ENCODE measurements around the gene YTHDF2. TPM values are rescaled to one million over a fixed set of nuclear protein-coding genes. Genes with fewer than 3 reads are reported as not detected.
"Not testable (repeated sequence)": the region's sequence is repeated elsewhere in the genome, so short reads cannot be mapped to it uniquely, and the experiment has no call there.

Gene YTHDF2
- total RNA-seq (2014; rRNA removed; shearing (Covaris generic)) = 94.2 and 99.4 TPM in 2 replicates

DNA sequence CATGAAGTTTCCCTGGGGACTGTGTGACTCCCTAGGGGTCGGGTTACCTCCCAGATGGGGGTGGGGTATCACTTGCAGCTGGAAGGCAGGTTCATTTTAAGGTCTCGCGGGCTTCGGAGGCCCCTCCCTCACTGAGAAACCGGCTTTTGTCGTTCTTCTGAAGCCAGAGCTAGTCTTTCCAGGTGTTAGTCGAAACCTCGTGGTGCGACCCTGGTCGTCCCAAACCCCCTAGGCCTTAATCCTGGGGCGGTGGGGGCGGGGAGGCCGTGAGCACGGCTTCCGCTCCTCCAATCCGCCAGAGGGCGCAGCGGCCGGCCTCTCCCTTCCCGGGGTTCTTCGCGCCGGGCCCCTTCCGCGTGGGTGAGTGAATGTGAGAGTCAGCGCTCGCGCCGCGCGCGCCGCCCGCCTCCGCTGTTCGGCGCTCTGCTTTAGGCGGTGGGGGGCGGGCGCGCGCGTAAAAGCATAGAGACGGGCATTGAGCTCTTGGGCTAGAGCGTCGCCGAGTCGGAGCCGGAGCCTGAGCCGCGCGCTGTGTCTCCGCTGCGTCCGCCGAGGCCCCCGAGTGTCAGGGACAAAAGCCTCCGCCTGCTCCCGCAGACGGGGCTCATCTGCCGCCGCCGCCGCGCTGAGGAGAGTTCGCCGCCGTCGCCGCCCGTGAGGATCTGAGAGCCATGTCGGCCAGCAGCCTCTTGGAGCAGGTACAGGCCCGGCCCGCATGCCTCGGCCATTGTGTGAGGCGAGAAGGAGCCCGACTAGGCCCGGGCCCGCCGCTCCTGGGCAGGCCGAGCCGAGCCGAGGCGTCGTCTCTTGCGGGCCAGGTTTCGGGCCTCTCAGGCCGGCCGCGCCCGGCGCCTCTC, at the start of gene YTHDF2:
Gene YTHDF2, plus strand, starts transcription at position 491 of the 857 bp plus-strand sequence. Its CDS starts 181 bp downstream, at position 672.
- DNase-seq (ENCODE audit: low spot score) = peak; percentile 94
- in situ Hi-C loops (cut with HindIII; ENCODE audit: low sequenced_read_pairs) = no loop called here

- in situ Hi-C loops (cut with HindIII; ENCODE audit: low sequenced_read_pairs) = not testable (repeated sequence)
Measured at GRCh38 chr1:28691627-28692026, 45.1 kb upstream of the YTHDF2 start.

GRCh38 chr1:28703629-28704028, 33.1 kb upstream of the YTHDF2 start:
- no peak for DNase-seq (ENCODE audit: low spot score)
- in situ Hi-C loops (cut with HindIII; ENCODE audit: low sequenced_read_pairs) = no loop called here

More at GRCh38 chr1:28691627-28692026, 45.1 kb upstream of the YTHDF2 start:
- DNase-seq (ENCODE audit: low spot score) = not testable (repeated sequence)

DNA sequence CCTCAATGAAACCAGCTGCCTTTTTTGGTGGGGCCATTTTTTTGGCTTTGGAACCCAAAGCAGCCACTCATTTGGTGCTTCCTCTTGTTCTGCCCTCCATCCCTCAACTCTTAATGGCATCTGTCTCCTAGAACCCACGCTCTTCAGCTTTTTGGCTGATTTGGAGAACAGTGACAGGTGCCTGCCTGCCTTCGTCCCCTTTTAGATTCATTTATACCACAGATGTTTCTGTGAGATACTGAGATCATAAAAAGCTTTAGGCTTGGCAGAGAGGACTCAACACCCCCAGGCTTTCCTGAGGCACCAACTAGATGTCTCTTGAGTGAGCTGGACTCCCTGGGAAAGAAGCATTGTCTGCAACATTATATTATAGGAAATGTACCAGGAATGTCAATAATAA, 20.4 kb upstream of the YTHDF2 start:
- DNase-seq (ENCODE audit: low spot score) = no peak

GRCh38 chr1:28718166-28718565, 18.6 kb upstream of the YTHDF2 start:
- in situ Hi-C loops (cut with HindIII; ENCODE audit: low sequenced_read_pairs) = no loop called here
- no peak for DNase-seq (ENCODE audit: low spot score)

More for the DNA sequence above, 20.4 kb upstream of the YTHDF2 start:
- in situ Hi-C loops (cut with HindIII; ENCODE audit: low sequenced_read_pairs) = no loop called here

DNA sequence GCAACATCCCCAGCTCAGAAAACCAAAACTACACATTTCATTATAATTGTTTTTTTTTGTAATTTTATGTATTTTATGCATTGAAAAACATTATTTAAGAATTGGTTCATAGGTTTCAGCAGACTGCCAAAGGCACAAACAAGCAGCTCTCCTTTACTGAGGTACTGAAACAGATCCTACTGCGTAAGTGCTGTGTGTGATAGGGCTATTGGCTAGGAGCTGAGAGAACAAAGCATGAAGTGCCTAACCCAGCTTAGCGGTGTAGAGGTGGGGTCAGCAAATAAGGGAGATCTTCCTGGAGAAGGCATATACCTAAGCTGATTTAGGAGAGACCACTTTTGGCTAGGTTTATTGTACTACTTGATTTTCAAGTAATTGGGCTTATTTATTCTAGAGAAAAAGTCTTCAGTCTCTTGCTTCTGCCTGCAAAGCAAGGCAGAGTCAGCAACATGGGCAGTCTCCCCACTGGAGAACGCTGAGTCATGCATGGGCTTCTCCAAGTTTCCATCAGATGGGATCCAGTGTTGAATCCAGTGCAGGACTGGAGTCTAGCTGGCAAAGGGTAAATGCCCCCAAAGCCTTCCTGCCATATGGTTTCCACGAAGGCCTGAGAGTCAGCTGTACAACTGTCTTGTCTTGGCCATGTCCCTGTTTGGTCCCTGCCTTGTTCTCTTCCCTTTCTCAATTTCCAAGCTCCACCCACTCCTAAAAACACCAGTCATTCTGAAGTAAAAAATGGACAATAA, 18.0 kb upstream of the YTHDF2 start:
- DNase-seq (ENCODE audit: low spot score) = peak; percentile 3

GRCh38 chr1:28719332-28719619, 17.5 kb upstream of the YTHDF2 start:
- in situ Hi-C loops (cut with HindIII; ENCODE audit: low sequenced_read_pairs) = no loop called here
- no peak for DNase-seq (ENCODE audit: low spot score)

More for the DNA sequence above, 18.0 kb upstream of the YTHDF2 start:
- in situ Hi-C loops (cut with HindIII; ENCODE audit: low sequenced_read_pairs) = no loop called here

DNA sequence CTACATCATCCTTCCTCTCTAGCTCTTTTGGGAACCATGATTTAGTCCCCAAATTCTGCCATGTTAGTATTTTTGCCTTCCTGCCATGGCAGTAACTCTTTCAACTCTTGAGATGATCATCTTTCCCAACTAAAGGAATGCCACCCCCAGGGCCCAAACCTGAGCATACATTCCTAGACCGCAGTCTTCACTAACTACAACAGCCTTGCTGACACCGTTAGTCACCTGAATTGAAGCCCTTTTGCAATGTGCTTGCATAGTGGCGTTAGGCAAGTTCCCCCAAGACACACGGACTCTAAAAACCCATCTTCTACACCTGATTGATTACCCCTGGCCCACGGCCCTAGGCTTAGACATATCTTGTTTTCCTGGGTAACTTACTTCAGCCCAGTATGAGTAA, 16.4 kb upstream of the YTHDF2 start:
- in situ Hi-C loops (cut with HindIII; ENCODE audit: low sequenced_read_pairs) = no loop called here
- no peak for DNase-seq (ENCODE audit: low spot score)

DNA sequence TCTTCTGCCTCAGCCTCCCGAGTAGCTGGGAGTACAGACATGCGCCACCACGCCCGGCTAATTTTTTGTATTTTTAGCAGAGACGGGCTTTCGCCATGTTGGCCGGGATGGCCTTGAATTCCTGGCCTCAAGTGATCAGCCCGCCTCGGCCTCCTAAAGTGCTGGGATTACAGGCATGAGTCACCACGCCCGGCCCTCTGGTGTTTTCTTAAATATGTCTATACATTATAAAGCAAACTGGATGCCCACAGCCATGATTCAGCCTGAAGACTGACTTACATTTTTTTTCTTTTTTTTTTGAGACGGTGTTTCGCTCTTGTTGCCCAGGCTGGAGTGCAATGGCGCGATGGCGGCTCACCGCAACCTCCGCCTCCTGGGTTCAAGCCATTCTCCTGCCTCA, 14.8 kb upstream of the YTHDF2 start:
- in situ Hi-C loops (cut with HindIII; ENCODE audit: low sequenced_read_pairs); DNase-seq (ENCODE audit: low spot score): not testable (repeated sequence)

DNA sequence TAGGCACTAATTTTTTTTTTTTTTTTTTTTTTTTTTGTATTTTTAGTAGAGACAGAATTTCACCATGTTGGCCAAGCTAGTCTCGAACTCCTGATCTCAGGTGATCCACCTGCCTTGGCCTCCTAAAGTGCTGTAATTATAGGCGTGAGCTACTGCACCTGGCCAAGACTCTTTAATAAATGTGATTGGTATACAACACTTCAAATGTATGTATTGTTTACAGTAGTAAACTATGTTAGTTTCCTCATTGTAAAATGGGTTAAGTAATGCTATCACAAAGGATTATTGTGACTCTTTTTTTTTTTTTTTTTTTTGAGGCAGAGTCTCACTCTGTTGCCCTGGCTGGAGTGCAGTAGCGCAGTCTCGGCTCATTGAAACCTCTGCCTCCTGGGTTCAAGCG, 11.4 kb upstream of the YTHDF2 start:
- in situ Hi-C loops (cut with HindIII; ENCODE audit: low sequenced_read_pairs); DNase-seq (ENCODE audit: low spot score): not testable (repeated sequence)

GRCh38 chr1:28735961-28736449, 735 bp upstream of the YTHDF2 start:
- in situ Hi-C loops (cut with HindIII; ENCODE audit: low sequenced_read_pairs) = no loop called here
- DNase-seq (ENCODE audit: low spot score) = no peak

GRCh38 chr1:28737307-28738132, 780 bp downstream of the YTHDF2 start:
- peak; percentile 26 for DNase-seq (ENCODE audit: low spot score)
- in situ Hi-C loops (cut with HindIII; ENCODE audit: low sequenced_read_pairs) = no loop called here

DNA sequence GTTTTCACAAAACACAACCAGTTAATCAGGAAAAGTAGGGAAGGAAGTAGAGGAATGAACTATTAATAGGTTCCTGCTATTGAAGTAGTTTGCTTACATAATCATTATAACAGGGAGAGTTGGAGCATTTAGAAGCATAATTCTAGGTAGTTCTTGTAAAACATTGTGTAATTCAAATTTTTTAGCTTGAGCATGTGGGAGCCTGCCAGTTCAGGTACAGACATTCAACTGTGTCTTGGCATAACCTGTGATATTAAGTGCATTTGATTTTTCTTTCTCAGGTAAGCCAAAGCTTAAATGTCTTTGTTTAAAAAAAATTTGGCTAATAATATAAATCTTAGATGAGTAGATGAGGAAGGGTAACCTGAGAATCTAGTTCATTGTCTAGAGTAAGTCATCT, 3.4 kb downstream of the YTHDF2 start:
- DNase-seq (ENCODE audit: low spot score) = no peak
- in situ Hi-C loops (cut with HindIII; ENCODE audit: low sequenced_read_pairs) = no loop called here

DNA sequence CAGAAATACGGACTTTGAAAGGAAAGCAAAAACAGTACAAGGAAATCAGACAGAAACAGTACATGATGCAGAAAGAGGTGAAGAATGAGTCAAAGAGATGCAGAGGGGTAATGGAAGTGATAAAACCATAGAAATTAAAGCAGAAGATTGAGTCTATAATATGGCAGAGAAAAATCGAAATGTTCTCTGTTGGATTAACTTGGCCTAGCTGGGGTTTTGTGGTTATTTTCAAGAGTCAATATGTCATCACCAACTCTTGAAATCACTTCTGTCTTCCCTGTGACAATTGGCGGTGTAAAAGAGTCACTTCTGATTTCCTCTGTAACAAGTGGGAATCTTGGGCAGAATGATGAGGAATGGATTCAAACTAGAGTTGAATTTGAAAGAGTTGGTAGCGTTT, 7.4 kb downstream of the YTHDF2 start:
- no peak for DNase-seq (ENCODE audit: low spot score)
- in situ Hi-C loops (cut with HindIII; ENCODE audit: low sequenced_read_pairs) = no loop called here

- in situ Hi-C loops (cut with HindIII; ENCODE audit: low sequenced_read_pairs) = no loop called here
- DNase-seq (ENCODE audit: low spot score) = no peak
Measured at GRCh38 chr1:28745653-28746173, 9.0 kb downstream of the YTHDF2 start.

DNA sequence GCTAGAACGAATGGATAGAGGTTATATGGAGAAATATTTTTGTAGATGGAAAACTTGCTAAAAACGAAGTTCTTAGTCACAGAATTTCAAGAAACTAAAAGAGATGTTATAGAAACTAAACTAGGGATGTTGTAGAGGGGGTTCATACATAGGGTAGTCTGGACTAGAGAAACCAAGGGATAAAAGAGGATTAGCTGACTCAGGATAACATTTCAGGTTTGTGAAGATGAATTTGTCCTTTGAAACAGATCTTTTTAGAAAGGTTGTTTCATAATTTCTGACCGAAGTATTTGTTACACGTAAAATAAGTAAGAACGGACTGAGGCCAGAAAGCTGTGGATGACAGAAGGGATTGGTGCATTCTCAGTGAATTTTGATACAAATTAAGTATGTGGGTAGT, 13.6 kb downstream of the YTHDF2 start:
- in situ Hi-C loops (cut with HindIII; ENCODE audit: low sequenced_read_pairs) = no loop called here
- no peak for DNase-seq (ENCODE audit: low spot score)

DNA sequence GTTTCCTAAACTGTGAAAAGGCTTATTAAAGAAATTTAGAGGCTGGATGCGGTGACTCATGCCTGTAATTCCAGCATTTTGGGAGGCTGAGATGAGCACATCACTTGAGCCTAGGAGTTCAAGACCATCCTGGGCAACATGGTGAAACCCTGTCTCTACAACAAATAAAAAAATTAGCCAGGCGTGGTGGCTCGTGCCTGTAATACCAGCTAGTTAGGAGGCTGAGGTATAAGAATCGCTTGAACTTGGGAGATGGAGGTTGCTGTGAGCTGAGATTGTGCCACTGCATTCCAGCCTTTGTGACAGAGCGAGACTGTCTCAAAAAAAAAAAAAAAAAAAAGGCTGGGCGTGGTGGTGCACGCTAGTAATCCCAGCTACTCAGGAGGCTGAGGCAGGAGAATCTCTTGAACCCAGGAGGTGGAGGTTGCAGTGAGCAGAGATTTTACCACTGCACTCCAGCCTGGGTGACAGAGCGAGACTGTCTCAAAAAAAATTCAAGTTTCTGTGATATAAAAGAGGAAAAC, 14.1 kb downstream of the YTHDF2 start:
- in situ Hi-C loops (cut with HindIII; ENCODE audit: low sequenced_read_pairs); DNase-seq (ENCODE audit: low spot score): not testable (repeated sequence)

DNA sequence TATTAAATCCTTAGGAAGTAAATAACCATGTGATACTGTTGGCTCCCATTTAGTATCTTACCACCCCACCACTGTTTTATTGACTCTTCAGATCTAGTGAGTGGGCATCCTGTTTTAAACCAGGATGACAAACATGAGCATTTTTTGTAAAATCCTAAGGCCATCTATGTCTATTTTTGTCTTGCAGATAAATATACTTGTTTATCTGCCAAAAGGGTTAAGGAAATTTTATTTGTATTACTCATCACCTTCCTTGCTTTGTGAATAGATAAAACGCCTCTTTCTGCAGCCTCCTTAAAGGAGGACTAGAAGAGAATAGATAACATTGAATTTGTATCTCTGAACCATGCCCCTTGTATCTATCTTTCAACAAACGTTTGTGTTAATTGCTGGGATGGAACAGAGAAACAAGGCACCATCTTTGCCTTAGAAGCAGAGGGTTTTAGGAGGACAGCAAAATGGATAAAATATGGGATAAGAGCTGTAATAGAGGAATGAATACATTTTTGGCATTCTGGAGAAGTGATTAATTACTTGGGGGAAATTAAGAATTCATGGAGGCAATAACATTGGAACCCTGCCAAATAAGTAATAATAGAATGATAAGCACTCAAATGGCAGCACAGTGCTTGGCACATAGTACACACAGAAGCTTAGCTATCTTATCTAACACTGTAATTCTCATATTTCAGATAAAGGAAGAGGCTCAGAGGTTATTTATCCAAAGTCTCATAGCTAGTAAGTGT, 14.7 kb downstream of the YTHDF2 start:
- in situ Hi-C loops (cut with HindIII; ENCODE audit: low sequenced_read_pairs) = no loop called here
- DNase-seq (ENCODE audit: low spot score) = no peak
